H9 (cell line): Measurements from ENCODE around the gene HIGD1B. TPM values are rescaled to one million over a fixed set of nuclear protein-coding genes. Genes with fewer than 3 reads are reported as not detected.

ENCODE experiments used
- DNase-seq: peaks from one replicate; pipeline ENCODE4 v3.0.0-alpha.2; 2017
- H2AFZ ChIP-seq: one replicate; pipeline ENCODE4 v1.6.1; 2013; ENCODE audit warnings: mild to moderate bottlenecking, low read length, control low read depth, moderate library complexity
- H2AK5ac ChIP-seq: 2 replicates; pipeline ENCODE4 v1.6.1; 2013; ENCODE audit warnings: low read length, control low read depth, mixed read lengths; ENCODE audit not compliant: insufficient read length
- H2BK120ac ChIP-seq: one replicate; pipeline ENCODE4 v1.6.1; 2013; ENCODE audit warnings: low read depth, mild to moderate bottlenecking, low read length, control low read depth, inconsistent platforms; ENCODE audit not compliant: poor library complexity, severe bottlenecking
- H2BK12ac ChIP-seq: 2 replicates; pipeline ENCODE4 v1.6.1; 2013; ENCODE audit warnings: low read length, control low read depth, mixed read lengths, low read depth; ENCODE audit not compliant: insufficient read length
- H2BK15ac ChIP-seq: 2 replicates; pipeline ENCODE4 v1.6.1; 2013; ENCODE audit warnings: low read depth, low read length, control low read depth
- H2BK20ac ChIP-seq: one replicate; pipeline ENCODE4 v1.6.1; 2013; ENCODE audit warnings: low read depth, mild to moderate bottlenecking, low read length, control low read depth, inconsistent platforms; ENCODE audit not compliant: poor library complexity, severe bottlenecking
- H2BK5ac ChIP-seq: 2 replicates; pipeline ENCODE4 v1.6.1; 2013; ENCODE audit warnings: low read length, control low read depth, mixed read lengths; ENCODE audit not compliant: insufficient read length
- H3K14ac ChIP-seq: 2 replicates; pipeline ENCODE4 v1.6.1; 2013; ENCODE audit warnings: low read length, control low read depth; ENCODE audit not compliant: insufficient read depth
- H3K18ac ChIP-seq: 2 replicates; pipeline ENCODE4 v1.6.1; 2013; ENCODE audit warnings: low read depth, mild to moderate bottlenecking, mixed read lengths, low read length, control low read depth; ENCODE audit not compliant: insufficient read length
- H3K23ac ChIP-seq: 2 replicates; pipeline ENCODE4 v1.6.1; 2013; ENCODE audit warnings: low read length, control low read depth, mixed read lengths, low read depth; ENCODE audit not compliant: insufficient read length
- H3K23me2 ChIP-seq: 2 replicates; pipeline ENCODE4 v1.6.1; 2013; ENCODE audit warnings: low read depth, mild to moderate bottlenecking, mixed read lengths, low read length, control low read depth; ENCODE audit not compliant: insufficient read length, poor library complexity, severe bottlenecking
- H3K27ac ChIP-seq: 2 replicates; pipeline ENCODE4 v1.5.1; 2013; ENCODE audit warnings: low read length, control low read depth, mixed read lengths, low read depth; ENCODE audit not compliant: insufficient read length
- H3K27me3 ChIP-seq: 2 replicates; pipeline ENCODE4 v1.6.1; 2013; ENCODE audit warnings: low read length, control low read depth, inconsistent platforms; ENCODE audit not compliant: insufficient read depth
- H3K4ac ChIP-seq: 2 replicates; pipeline ENCODE4 v1.6.1; 2013; ENCODE audit warnings: low read depth, mild to moderate bottlenecking, control low read depth, inconsistent platforms, low read length, moderate library complexity
- H3K4me1 ChIP-seq: 2 replicates; pipeline ENCODE4 v1.6.1; 2013; ENCODE audit warnings: low read length, control low read depth, inconsistent platforms; ENCODE audit not compliant: insufficient read depth
- H3K4me2 ChIP-seq: 2 replicates; pipeline ENCODE4 v1.6.1; 2013; ENCODE audit warnings: low read length, control low read depth, mixed read lengths; ENCODE audit not compliant: insufficient read length, insufficient read depth
- H3K56ac ChIP-seq: 2 replicates; pipeline ENCODE4 v1.6.1; 2013; ENCODE audit warnings: low read depth, mild to moderate bottlenecking, mixed read lengths, low read length, control low read depth; ENCODE audit not compliant: insufficient read length
- H3K79me1 ChIP-seq: 2 replicates; pipeline ENCODE4 v1.6.1; 2013; ENCODE audit warnings: low read depth, mild to moderate bottlenecking, moderate library complexity, low read length, control low read depth, inconsistent platforms; ENCODE audit not compliant: insufficient read depth, poor library complexity, severe bottlenecking
- H3K79me2 ChIP-seq: 2 replicates; pipeline ENCODE4 v1.6.1; 2013; ENCODE audit warnings: low read length, control low read depth, inconsistent platforms; ENCODE audit not compliant: insufficient read depth
- H3K9ac ChIP-seq: 2 replicates; pipeline ENCODE4 v1.6.1; 2013; ENCODE audit warnings: low read length, control low read depth, mixed read lengths; ENCODE audit not compliant: insufficient read length; ENCODE audit errors: extremely low read depth
- H3K9me3 ChIP-seq: one replicate; pipeline ENCODE4 v1.6.1; 2013; ENCODE audit warnings: low read depth, low read length, inconsistent platforms; ENCODE audit not compliant: control insufficient read depth
- H3T11ph ChIP-seq: one replicate; pipeline ENCODE4 v1.6.1; 2013; ENCODE audit warnings: mild to moderate bottlenecking, low read length, control low read depth, inconsistent platforms
- H4K20me1 ChIP-seq: one replicate; pipeline ENCODE4 v1.6.1; 2013; ENCODE audit not compliant: control insufficient read depth, insufficient read length, insufficient read depth
- H4K5ac ChIP-seq: 2 replicates; pipeline ENCODE4 v1.6.1; 2013; ENCODE audit warnings: low read depth, mild to moderate bottlenecking, mixed read lengths, low read length, control low read depth; ENCODE audit not compliant: insufficient read length
- H4K8ac ChIP-seq: replicated peaks from 2 replicates; pipeline ENCODE4 v1.6.1; 2013; ENCODE audit warnings: low read length, control low read depth, mixed read lengths, low read depth; ENCODE audit not compliant: insufficient read length
- H4K91ac ChIP-seq: 2 replicates; pipeline ENCODE4 v1.6.1; 2013; ENCODE audit warnings: low read depth, mild to moderate bottlenecking, moderate library complexity, mixed read lengths, low read length, control low read depth; ENCODE audit not compliant: insufficient read length
- H3K27ac Mint-ChIP-seq, 3 experiments: 2 replicates in 2 of 3; 3 replicates in 1 of 3; pipeline ENCODE4 v1.8.0; 2020 to 2021; ENCODE audit warnings: mixed read lengths in 3 of 3, mild to moderate bottlenecking in 1 of 3, moderate library complexity in 1 of 3
- H3K27me3 Mint-ChIP-seq: 2 replicates; pipeline ENCODE4 v1.8.0; 2021; ENCODE audit warnings: low read depth, mild to moderate bottlenecking, moderate library complexity, mixed read lengths
- H3K36me3 Mint-ChIP-seq, 3 experiments: 2 replicates in 2 of 3; 3 replicates in 1 of 3; pipeline ENCODE4 v1.8.0; 2020 to 2021; ENCODE audit warnings: low read depth in 3 of 3, mixed read lengths in 3 of 3; ENCODE audit not compliant: insufficient read depth in 1 of 3
- H3K4me1 Mint-ChIP-seq, 2 experiments: 2 replicates each; pipeline ENCODE4 v1.8.0; 2020; ENCODE audit warnings: mixed read lengths in 2 of 2
- H3K4me3 Mint-ChIP-seq, 2 experiments: 2 replicates in 1 of 2; 3 replicates in 1 of 2; pipeline ENCODE4 v1.8.0; 2020 to 2021; ENCODE audit warnings: mild to moderate bottlenecking in 2 of 2, mixed read lengths in 2 of 2, moderate library complexity in 1 of 2
- H3K9me3 Mint-ChIP-seq, 2 experiments: 2 replicates in 1 of 2; 3 replicates in 1 of 2; pipeline ENCODE4 v1.8.0; 2020; ENCODE audit warnings: mild to moderate bottlenecking in 2 of 2, mixed read lengths in 2 of 2, moderate library complexity in 1 of 2
- CTCF ChIP-seq: fragments of 200-600 bp; sonication (generic); conservative IDR thresholded peaks from 3 replicates; pipeline ENCODE4 v1.8.0; 2021; ENCODE audit warnings: antibody characterized with exemption, mild to moderate bottlenecking
- WGBS: extraction: QIAGEN DNeasy Blood & Tissue Kit; methylation state at CpG from one replicate; pipeline ENCODE4 v1.1.7; 2013; ENCODE audit warnings: missing lambda C conversion rate, low lambda C conversion rate, mixed read lengths; ENCODE audit not compliant: insufficient read length; ENCODE audit errors: extremely low coverage; 5-methylcytosine and 5-hydroxymethylcytosine counted together
- total RNA-seq: library from RNA; stranded (reverse); gene quantifications from 2 replicates; pipeline ENCODE4 v1.2.1, GENCODE V29; 2021

HIGD1B gene
- total RNA-seq, 1 experiment from 2014 or later, result not detected

- Histone ChIP-seq H4K20me1 (no peaks in the 10 kb centered on the region), H3K14ac (no peak overlapping the region), H3K9ac (no peak overlapping the region), H2BK20ac (no peak overlapping the region), H3K79me1 (no peaks in the 10 kb centered on the region), H3T11ph (no peak overlapping the region), H4K91ac (no peak overlapping the region), H2BK12ac (no peak overlapping the region), H2BK15ac (no peak overlapping the region), H3K79me2 (no peaks in the 10 kb centered on the region), H3K27ac (no peak overlapping the region), H3K23ac (no peak overlapping the region), H2AFZ (no peak overlapping the region), H2BK120ac (no peak overlapping the region), H3K4me2 (no peak overlapping the region), H3K9me3 (no peaks in the 10 kb centered on the region), H2BK5ac (no peak overlapping the region), H3K4me1 (peaks cover 12% of the 10 kb centered on the region; the same call in 1 of the 2 replicates), H4K8ac (no peak overlapping the region), H4K5ac (no peak overlapping the region), H3K18ac (no peak overlapping the region), H2AK5ac (no peak overlapping the region), H3K23me2 (no peaks in the 10 kb centered on the region), H3K56ac (no peak overlapping the region), H3K4ac (no peak overlapping the region), H3K27me3 (no peaks in the 10 kb centered on the region)
- Mint-ChIP-seq H3K27me3 (peaks cover 4% of the 10 kb centered on the region; the same call in 1 of the 2 replicates), H3K27ac (no peak overlapping the region; a peak in 2 of 7 replicates), H3K4me3 (no peak overlapping the region), H3K36me3 (peaks cover 20 to 38% (median 30%) of the 10 kb centered on the region in 3 experiments), H3K9me3 (no peaks in the 10 kb centered on the region), H3K4me1 (peaks cover 20 to 26% of the 10 kb centered on the region in 2 experiments)
- no CpG with 5 or more reads among the region's 6 CpGs for WGBS
- TF ChIP-seq CTCF, result no peak
- DNase-seq, result no peak
Measured at GRCh38 chr17:44848257-44848795, 643 bp downstream of the HIGD1B start.
